ENCODE results near the gene UBL4A.
A peak's percentile ranks its signal among the peaks of the same experiment; 100 is the strongest.

The UBL4A gene

DNA sequence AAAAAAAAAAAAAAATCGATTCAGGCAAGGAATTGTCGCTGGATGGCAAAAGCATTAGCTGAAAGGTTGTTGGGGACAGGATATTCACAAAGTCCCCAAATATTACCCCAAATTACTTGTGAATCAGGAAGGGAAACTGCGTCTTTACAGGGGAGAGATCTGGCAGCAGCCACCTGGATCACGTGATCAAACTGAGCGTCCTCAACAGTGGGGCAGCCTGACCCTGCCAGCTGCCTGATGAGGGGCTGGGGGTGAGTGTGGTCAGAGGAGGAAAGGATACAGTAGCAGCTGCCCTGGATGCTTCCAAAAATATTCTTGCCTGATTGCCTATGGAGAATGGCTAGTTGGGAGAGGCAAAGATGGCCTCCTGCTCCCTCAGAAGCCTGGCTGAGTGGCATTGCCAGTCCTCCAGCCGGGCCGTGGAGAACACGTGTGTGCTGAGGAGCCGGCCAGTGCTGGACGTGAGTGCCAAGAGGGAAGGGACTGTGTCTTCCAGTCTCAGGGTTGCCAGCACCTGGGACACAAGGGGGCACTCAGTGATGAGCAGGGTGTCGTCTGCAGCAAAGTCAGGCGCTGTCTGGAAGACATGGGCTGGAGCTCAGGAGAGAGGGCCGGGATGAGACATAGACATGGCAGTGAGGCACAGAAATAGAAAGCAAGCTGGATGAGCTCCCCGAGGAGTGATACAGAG lies 4.4 kb downstream of the UBL4A start:
- no peak for DNase-seq (ENCODE audit: low read depth)

DNA sequence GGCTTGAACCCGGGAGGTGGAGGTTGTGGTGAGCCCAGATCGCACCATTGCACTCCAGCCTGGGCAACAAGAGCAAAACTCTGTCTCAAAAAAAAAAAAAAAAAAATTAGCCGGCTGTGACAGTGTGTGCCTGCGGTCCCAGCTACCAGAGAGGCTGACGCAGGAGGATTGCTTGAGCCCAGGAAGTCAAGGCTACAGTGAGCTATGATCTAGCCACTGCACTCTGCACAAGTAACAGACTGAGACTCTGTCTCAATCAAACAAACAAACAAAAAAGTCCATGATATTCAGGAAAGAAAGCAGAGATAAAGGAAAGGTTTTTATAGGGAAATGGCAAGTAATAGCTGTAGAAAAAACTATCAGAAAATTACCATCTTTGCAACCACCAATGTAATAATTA lies 5.2 kb downstream of the UBL4A start:
- DNase-seq (ENCODE audit: low read depth): no peak

DNA sequence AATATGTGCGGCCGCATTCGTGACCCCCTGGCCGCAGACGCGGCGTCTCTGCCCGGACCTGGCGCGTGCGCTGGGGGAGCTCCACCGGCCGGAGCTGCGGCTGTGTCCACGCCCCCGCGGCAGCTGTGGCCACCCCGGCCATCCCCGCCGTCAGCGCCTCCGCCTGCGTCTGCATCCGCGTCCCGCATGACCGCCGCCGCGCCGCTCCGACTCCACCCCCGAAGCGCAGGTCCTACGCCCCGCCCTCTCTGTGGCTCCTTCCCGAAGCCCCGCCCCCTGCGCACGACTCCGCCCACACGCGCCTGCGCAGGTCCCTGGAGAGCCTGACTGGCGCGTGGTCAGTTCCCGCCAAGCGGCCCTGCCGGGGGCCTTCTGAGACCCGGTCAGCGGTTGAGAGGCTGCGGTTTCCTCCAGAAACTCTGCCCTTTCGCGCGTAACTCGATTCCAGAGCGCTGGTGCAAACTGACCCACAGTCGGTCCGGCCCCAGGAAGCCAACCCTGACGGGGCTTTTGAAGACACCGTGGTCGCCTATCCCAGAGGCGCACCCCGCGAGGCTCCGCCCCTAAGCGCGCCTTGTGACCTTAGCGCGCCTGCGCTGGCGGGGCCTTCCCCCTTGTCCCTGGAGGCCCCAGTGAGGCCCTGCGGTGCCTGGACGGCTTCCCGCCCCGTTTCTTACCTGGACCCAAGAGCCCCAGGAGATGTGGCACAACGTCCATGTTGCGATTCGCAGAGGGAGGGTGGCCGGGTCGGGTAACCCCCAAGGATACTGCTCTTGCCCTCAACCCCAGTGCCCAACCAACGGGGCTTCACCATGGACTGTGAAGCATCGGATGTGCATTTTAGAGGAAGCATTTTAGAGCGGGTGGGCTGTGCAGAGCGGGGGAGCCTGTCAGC lies 7.4 kb downstream of the UBL4A start, which contains the start of gene LAGE3:
TSS of gene LAGE3 (minus strand) at position 554 of the 895 bp plus-strand sequence. CDS start at position 188, 366 bp downstream.
- DNase-seq (ENCODE audit: low read depth): peak; percentile 80

DNA sequence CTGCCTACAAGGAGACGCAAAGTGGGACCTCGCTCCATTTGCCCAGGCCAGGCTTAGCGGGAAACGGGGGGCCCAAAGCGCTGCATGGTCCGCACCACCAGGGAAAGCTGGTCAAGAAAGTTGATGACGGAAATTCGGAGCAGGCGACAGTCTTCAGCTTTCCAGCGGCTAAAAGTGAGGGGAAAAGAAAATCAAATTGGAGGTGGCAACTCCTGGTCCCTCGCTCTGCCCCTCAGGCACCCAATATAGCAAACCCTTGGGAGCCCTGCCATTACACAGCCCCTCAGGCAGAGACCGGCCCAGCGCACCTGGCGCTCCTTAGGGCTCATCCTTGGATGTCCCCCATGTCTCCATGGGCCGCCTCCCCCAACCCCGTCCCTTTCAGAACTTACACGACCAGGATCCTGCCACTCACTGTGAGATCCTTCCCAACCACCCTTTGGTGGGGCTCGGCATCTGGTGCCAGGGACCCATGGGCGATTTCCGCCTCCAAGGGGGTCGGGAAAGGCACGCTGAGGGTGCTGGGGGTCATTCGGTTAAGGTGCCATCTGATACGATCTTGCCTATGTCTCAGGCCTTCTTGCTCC lies 8.4 kb downstream of the UBL4A start:
- no peak for DNase-seq (ENCODE audit: low read depth)

DNA sequence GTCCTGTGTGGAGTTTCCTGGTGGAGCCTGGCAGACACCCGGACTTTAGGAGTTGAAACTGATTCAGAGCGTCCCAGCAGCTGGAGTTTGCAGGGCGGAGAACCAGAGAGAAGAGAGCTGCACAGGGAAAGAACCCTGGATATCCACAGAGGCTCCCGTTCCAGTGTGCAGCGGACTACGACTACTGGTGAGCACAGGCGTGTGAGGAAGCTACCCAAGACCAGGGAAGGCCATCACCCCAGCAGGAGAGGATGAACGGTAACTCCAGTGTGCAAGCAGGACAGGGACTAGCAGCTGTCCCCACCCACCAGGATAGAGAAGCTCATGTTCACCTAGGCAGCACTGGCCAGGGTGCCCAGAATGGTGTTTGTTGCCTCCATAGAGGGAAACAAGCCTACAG lies 9.6 kb downstream of the UBL4A start:
- DNase-seq (ENCODE audit: low read depth): no peak

DNA sequence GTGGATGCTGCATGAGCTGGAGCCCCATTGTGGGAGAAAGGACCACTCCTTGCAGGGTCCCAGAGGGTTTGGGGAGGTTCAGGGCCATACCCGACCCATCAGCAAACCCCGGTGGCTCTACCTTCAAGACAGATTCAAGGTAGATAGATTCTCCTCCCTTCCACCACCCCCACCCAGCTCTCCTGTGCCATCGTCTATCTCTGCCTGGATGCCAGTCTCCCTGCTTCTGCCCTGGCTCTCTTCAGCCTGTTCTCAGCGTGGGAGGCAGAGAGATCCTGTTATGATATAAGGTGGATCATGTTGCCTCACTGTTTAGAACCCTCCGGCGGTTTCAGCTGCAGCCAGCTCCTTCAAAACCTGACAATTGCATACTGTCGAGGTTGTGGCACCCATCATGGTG lies 12.7 kb downstream of the UBL4A start:
- DNase-seq (ENCODE audit: low read depth): no peak

DNA sequence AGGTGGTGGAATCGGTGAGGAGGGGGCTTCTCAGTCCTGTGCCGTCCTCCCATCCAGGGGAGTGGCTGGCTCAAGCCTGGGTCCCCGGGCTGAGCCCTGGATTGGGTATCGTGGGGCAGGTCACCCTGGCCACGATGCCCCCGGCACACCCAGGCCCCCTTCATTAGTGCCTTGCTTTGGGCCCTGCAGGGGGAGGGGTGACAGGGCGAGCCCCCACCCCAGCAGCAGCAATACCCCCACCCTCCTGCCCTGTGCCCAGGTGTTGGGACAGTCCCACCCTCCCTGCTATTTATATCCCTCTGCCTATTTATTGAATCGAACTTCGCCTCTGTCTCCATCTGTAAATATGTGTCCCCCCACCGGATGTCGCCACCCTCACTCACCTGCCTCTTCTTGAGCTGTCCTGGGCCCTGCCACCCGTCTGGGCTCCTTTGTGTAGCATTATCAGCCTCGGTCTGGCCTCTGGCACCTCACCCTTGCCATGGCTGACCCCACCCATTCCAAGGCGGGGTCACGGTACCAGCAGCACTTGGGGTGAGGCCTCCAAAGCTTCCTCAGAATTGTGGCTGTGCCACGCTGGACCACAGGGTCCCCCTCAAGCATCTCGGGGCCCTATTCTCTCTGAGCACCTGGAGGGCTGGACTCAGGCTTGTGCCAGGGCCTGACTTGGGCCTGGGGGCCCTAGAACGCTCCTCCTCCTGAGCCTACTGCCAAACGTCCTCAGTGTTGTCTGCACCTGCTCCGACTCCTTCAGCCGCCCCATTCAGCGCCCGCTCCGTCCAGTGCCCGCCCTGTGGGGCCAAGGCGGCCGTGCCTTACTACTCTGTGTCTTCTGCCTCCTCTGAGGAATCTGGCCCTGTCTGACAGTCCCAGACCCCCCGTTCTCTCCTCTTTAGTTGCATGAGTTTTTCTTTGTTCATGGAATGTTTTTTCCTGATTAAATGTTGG lies 13.5 kb downstream of the UBL4A start:
- DNase-seq (ENCODE audit: low read depth): no peak

DNA sequence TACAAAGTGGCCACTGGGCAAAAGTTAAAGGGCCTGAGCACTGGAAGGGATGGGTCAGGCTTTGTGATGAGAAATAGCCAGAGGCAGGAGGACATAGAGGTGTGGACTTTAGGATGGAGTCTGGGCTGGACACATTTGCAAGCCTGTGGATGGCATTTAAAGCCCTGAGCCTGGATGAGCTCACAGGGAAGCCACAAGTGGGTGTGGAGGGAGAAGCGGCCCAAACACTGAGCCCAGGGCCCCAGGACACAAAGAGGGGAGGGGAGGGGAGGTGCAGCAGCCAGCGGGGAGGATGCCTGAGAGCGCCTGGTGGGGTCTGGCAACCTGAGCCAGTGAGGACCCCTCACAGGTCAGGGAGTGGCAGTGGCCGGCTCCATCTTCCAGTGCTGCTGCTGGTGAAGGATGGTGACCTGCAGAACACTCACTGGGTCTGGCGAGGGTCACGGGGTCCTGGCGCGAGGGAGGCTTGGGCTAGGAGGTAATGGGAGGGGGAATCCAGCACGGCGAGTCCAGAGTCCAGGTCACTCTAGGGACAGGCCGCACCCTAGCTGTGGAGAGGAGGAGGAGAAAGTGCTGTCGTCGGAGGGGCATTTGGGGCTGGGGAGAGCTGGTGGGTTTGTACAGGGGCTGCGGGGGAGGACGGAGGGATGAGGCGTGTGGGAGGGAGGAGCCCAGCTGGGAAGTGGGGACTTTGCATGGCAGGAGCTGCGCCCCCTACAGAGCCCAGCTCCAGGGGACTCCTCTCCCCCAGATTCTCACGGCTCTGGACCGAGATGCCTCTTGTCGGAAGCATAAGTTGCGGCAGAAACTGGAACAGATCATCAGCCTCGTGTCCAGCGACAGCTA lies 14.4 kb downstream of the UBL4A start:
- no peak for DNase-seq (ENCODE audit: low read depth)

DNA sequence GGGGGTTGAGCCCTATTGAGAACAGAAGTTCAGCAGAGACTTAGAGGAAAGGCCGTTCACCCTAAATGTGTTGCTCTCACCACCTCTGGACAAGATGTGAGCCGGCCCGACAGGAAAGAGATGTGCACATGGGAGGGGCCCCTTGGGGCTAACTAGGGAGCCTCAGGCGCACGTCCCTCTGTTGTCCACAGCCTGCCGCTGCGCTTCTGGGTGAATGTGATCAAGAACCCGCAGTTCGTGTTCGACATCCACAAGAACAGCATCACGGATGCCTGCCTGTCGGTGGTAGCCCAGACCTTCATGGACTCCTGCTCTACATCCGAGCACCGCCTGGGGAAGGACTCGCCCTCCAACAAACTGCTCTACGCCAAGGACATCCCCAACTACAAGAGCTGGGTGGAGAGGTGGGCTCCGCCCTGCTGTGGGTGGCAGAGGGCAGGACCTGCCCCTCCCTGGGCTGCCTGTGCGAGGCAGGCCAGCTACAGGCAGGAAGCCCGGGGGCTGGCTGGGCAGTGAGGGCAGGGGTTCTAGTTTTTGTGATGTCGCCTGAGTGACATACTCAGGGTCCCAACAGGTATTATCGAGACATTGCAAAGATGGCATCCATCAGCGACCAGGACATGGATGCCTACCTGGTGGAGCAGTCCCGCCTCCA lies 15.4 kb downstream of the UBL4A start:
- DNase-seq (ENCODE audit: low read depth): no peak

DNA sequence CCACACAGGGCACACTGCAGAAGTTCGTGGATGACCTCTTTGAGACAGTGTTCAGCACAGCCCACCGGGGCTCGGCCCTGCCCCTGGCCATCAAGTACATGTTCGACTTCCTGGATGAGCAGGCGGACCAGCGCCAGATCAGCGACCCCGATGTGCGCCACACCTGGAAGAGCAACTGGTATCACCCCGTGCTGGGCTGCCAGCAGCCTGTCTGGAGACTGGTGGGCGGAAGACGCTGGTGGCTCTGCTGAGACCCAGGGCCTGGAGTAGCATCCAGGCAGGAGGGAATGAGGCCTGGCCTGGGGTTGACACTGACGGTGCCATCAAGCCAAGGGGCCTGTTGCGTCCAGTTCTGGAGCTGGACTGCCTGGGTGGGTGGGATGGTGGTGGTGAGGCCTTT lies 16.0 kb downstream of the UBL4A start:
- no peak for DNase-seq (ENCODE audit: low read depth)

DNA sequence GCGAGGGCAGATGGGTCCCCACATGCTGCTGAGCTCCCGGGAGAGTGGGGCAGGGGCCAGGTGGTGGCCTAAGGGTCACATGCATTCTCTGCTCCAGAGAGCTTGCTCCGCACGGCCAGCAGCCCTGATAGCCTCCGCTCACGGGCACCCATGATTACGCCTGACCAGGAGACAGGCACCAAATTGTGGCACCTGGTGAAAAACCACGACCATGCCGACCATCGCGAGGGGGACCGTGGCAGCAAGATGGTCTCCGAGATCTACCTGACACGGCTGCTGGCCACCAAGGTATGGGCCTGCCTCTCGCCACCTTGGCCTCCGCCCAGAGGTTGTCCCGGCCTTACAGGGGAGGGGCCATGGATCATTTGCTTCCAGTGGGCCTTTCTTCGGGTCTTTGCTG lies 16.5 kb downstream of the UBL4A start:
- no peak for DNase-seq (ENCODE audit: low read depth)

GRCh38 chrX:154469114-154469513 lies 17.3 kb downstream of the UBL4A start:
- no peak for DNase-seq (ENCODE audit: low read depth)

DNA sequence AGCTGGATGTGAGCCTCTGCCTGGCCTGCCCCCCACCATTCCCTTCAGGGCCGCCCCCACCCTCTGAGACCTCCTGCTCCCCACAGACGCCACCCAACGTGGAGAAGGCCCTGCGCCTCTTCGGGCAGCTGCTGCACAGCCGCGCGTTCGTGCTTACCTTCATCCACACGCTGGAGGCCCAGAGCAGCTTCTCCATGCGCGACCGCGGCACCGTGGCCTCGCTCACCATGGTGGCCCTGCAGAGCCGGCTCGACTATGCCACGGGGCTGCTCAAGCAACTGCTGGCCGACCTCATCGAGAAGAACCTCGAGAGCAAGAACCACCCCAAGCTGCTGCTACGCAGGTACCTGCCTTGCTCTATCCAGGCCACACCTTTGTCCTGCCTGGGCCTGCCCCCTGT lies 18.2 kb downstream of the UBL4A start:
- no peak for DNase-seq (ENCODE audit: low read depth)

- no peak for DNase-seq (ENCODE audit: low read depth)
Measured at GRCh38 chrX:154467556-154467955, 18.9 kb downstream of the UBL4A start.

DNA sequence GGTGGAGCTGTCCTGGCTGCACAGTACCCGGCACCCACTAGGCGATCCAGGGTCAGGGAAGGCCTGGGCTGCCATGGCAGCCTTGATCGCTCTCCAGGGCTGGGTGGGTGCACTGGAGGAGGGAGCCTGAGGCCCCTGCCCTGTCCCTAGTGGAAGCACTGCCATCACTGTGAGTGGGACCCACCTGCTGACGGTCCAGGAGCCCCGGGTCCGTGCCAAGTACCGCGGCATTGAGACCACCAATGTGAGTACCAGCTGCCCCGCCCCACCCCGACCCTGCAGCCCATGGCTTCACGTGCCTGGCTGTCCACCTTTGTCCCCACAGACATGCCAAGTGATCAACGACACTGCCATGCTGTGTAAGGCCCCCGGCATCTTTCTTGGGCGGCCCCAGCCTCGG lies 19.5 kb downstream of the UBL4A start:
- DNase-seq (ENCODE audit: low read depth): no peak

- no peak for DNase-seq (ENCODE audit: low read depth)
Measured at GRCh38 chrX:154466036-154466435, 20.4 kb downstream of the UBL4A start.

DNA sequence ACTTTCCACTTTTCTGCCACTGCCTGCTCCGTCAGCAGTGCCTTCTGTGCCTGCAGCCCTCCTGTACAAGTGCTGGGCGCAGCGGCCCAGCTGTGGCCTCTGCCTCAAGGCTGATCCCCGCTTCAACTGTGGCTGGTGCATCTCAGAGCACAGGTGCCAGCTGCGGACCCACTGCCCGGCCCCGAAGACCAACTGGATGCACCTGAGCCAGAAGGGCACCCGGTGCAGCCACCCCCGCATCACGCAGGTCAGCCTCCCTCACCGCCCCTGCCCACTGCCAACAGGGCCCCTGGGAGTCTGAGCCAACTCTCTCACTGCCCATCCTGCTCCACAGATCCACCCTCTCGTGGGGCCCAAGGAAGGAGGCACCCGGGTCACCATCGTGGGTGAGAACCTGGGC lies 20.8 kb downstream of the UBL4A start:
- DNase-seq (ENCODE audit: low read depth): no peak

- DNase-seq (ENCODE audit: low read depth): no peak
Measured at GRCh38 chrX:154464806-154465365, 21.5 kb downstream of the UBL4A start.

GRCh38 chrX:154463611-154464220 lies 22.7 kb downstream of the UBL4A start:
- DNase-seq (ENCODE audit: low read depth): no peak

DNA sequence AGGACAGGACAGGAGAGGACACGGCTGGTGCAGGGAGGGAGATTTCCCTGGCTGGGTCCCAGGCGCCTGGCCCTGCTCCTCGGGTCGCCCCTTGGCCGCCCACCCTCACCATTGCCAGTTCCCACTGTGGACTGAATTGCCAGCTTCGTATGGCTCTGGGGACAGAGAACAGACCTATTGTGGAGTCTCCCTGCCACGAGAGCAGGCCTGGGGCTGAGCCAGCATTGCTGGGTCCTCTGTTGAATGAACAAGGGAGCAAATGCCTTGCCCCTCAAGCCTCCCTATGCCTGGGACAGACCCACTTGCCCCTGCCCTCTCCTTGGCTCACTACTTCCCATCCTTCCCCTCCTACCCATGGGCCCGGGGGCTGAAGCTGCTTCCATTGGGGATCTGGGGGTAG lies 24.0 kb downstream of the UBL4A start:
- no peak for DNase-seq (ENCODE audit: low read depth)
